SK-MEL-5 (cell line): ENCODE measurements around the gene CCDC60. TPM values are rescaled to one million over a fixed set of nuclear protein-coding genes. Genes with fewer than 3 reads are reported as not detected.

Experiments used
- DNase-seq: peaks from one replicate; pipeline ENCODE4 v3.0.0-alpha.2; 2016; ENCODE audit warnings: low read depth, low spot score
- in situ Hi-C: cut with HindIII; loops from 2 replicates; pipeline ENCODE4 v1.10.0; 2016; ENCODE audit warnings: low sequenced_read_pairs, high pct_unique_total_duplicates, low pct_unique_long_range_greater_than_20kb
- total RNA-seq: library from RNA; depleted of rRNA; stranded (reverse); fragments of >200 nt; shearing (Covaris generic); gene quantifications from 2 replicates; pipeline ENCODE4 v1.2.3, GENCODE V29; 2014

CCDC60 gene
- total RNA-seq, 1 experiment from 2014 or later = not detected

GRCh38 chr12:119460876-119461275, 126.3 kb downstream of the CCDC60 start:
- in situ Hi-C loops = no loop called here

DNA sequence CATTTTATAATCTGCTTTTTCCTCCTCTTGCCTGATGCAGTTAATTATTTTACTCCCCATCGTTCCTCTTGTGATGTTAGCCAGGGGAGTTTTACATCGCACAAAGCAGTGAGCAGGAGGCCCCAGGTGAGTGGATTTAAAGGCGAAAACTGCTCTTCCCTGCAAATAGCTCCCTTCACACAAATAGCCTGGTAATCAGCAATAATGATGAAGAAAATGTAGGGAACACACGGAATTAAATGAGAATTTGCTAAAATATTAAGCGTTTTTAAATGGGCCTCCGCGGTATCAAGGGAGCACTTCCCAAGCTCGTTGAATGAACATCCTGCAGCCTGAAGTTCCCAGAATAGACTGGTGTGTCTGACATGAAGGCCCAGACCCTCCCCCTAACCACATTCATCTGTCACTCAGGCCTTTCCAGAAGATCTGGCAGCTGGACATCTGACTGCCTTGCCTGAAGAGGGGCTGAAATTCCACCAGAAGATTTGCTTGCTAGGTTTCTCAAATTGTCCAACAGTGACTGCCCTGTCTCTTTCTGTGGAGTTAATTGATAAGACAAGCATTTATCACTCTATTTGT, 127.2 kb downstream of the CCDC60 start:
- in situ Hi-C loops = no loop called here

More at GRCh38 chr12:119460876-119461275, 126.3 kb downstream of the CCDC60 start:
- DNase-seq = no peak

GRCh38 chr12:119463211-119463926, 128.8 kb downstream of the CCDC60 start:
- in situ Hi-C loops = no loop called here
- no peak for DNase-seq

More for the DNA sequence above, 127.2 kb downstream of the CCDC60 start:
- no peak for DNase-seq

- in situ Hi-C loops = no loop called here
Measured at GRCh38 chr12:119468296-119468695, 133.8 kb downstream of the CCDC60 start.

DNA sequence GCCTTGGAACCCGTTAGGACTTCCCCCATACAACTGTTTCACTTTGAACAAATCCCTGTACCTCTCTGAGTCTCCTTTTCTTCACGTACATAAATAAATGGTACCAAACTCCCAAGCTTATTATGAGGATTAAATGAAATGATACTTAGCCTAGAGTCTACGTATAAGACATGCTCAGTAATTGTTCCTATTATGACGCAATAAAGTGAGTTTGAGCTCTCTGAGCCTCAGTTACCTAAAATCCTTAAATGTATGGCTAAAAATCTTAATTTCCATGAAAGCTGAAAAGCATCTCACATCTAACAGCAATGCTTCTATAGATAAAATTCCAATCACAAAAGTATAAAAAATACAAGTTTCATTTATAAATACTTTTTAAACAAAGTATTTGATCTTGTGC, 141.1 kb downstream of the CCDC60 start:
- DNase-seq = no peak
- in situ Hi-C loops = no loop called here

More at GRCh38 chr12:119468296-119468695, 133.8 kb downstream of the CCDC60 start:
- DNase-seq = no peak

GRCh38 chr12:119476951-119477350, 142.4 kb downstream of the CCDC60 start:
- in situ Hi-C loops = no loop called here

GRCh38 chr12:119479121-119479561, 144.6 kb downstream of the CCDC60 start:
- DNase-seq = no peak
- in situ Hi-C loops = no loop called here

More at GRCh38 chr12:119476951-119477350, 142.4 kb downstream of the CCDC60 start:
- DNase-seq = no peak

DNA sequence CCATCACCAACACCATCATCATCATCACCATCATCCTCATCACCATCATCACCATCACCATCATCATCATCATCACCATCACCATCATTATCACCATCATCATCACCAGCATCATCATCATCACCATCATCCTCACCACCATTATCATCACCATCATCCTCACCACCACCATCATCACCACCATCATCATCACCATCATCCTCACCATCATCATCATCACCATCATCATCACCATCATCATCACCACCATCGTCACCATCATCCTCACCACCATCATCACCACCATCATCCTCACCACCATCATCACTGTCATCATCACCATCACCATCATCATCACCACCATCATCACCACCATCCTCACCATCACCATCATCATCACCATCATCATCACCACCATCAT, 146.0 kb downstream of the CCDC60 start:
- in situ Hi-C loops = no loop called here

GRCh38 chr12:119486599-119487154, 152.1 kb downstream of the CCDC60 start:
- in situ Hi-C loops = no loop called here
- no peak for DNase-seq

More for the DNA sequence above, 146.0 kb downstream of the CCDC60 start:
- no peak for DNase-seq

DNA sequence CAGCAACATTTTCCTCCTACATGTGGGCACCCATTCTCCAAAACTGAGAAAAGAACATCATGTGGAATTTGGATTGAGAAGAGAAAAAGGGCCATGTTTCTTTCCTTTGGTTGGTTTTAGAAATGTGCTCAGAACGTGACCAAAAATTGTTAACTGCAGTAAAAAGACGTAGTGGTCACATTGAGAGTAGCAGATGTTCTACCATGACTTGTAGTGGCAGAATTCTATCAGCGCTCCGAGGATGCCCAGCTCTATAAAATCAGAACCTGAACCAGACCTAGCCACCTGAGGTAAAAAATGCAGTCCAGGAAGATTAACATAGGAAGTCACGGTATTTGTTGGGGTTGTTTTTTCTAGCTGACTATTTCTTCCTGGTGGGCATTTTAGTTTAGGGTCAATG, 157.3 kb downstream of the CCDC60 start:
- DNase-seq = no peak
- in situ Hi-C loops = no loop called here

DNA sequence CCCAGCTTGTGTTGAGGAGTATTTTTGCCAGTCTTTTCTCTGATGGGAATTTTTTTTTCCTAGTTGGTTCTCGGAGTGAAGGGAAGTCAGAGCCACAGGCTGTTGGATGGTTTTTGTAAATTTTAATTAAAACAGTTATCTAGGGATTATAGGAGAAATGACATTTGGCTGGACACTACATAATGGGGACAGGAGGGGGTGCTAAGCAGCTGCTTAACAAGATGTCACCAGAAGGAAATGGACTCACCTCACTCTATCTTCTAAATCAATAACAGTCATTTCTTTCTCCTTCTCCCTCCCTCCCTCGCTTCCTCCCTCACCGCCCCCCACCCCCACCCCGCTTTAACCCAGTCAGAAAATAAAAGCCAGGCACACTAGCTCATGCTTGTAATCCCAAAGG, 165.7 kb downstream of the CCDC60 start:
- in situ Hi-C loops = no loop called here
- no peak for DNase-seq

DNA sequence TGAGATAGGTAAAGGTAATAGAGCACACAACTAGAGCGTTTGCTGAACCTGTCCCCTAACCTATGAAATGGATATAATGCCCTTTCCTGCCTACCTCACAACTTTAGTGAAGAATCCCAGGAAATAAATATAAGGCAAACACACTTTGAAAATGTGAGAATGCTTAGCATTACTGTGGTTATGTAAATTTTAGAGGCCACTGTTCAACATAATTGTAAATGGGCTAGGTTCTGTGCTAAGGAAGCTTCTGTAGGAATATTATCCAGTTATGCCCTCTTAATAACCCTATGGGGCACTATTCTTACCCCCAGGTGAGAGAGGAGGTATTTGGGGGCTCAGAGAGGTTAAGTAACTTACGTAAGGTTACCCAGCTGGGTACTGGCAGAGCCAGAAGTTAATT, 166.5 kb downstream of the CCDC60 start:
- in situ Hi-C loops = no loop called here
- DNase-seq = no peak

DNA sequence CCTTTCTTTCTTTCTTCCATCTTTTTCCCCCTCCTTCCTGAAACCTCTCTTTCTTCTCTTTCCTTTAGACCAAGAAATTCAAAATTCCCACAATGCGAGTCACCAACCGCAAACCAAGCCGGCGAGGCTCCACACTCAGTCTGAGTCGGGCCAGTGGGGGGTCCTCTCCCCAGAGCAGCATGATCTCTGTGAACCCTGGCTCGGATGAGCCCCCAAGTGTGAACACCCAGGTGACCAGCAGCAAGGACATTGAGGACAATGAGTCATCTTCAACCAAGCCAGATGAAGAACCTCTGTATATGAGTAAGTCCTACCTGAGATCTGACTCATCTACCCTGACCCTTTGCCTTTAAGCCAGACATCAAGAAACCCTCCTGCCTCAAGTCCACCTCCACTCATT, 170.5 kb downstream of the CCDC60 start:
- DNase-seq = no peak
- in situ Hi-C loops = no loop called here

DNA sequence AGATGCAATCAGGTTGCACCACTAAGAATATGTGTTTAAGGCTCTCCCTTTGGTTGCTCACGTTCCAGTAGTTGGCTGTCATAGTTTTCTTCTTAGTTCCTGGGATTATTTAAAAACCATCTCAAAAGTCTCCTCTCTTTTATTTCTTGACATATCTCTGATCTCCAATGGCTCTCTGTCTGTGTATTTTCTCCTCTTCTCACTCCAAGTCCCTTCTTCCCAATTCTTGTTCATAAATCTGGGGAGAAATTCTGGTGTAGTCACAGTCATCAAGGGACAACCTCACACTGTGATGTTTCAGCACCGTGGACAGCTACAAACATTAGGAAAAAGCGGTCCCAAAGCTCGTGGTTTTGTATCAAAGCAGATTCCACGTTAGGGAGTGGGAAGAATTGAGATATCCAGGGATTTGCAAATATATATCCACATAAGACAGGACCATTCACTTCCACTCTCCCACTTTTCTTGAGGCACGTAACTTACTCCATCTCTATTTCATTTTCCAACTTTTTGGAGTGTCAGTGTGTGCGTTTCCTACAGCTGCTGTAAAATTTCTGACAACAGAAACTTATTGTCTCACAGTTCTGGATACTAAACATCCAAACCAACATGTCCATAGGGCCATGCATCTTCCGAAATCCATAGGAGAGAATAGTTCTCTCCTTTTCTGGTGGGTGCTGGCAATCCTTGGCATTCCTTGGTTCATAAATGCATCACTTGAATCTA, 178.4 kb downstream of the CCDC60 start:
- DNase-seq = peak; percentile 17
- in situ Hi-C loops = no loop called here

DNA sequence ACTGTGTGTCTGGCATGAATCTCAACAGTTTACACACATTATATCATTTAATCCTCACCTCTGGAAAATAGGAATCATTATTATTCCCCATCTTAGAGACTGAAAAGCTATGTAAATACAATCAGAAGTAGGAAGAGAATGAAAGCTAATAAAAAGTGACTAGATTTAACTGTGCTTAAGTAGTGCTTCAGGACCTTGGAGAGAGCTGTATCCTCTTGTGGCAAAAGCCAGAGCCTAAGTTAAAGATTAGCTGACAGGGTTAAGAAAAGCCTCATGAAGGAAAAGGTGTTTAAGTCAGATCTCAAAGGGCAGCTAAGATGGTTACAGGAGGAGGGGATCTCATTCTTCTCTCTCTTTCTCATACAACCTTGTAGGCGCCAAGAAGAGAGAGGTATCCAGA, 193.7 kb downstream of the CCDC60 start:
- in situ Hi-C loops = no loop called here

GRCh38 chr12:119540476-119540875, 205.9 kb downstream of the CCDC60 start:
- in situ Hi-C loops = no loop called here
- no peak for DNase-seq

More for the DNA sequence above, 193.7 kb downstream of the CCDC60 start:
- DNase-seq = no peak

DNA sequence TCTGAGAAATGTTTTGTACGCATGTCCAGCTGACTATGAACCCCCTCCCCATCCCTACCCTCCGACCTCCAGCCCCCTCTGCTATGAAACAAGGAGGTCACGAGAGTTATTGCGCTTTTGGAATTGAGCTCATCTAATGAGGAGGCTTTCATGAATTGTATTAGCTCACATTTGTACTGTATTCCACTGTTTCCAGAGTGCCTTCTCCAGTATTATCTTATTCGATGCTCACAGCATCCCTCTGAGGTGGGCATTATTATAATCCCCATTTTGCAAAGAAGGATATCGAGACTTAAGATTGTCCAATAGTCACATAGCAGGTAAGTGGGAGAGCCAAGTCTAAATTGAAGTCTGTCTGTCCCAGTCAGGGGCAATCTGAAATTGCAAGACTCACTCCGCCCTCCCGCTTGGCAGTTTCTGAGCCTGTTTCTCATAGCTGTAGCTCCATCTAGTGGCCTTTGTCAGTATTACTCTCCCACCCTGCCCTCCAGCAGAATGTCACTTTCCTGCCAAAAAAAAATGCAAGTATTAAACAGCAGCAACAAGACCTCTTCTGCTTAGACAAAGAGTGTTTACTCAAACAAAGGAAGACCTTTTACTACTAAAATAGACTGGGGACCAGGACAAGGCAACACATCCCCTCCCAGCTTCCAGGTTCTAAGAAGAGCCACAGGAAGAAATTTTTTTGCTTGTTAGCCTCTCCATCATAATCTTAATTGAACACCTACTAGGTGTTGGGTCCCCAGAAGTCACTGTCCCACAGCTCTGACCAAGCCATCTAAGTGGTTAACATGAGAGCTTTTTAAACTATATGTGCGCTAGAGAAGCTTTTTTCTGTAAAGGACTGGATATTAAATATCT, 210.5 kb downstream of the CCDC60 start:
- in situ Hi-C loops = no loop called here
- peak; percentile 80 for DNase-seq
